ENCODE data around the gene KAZN. TPM values are rescaled to one million over a fixed set of nuclear protein-coding genes. Genes with fewer than 3 reads are reported as not detected.

The KAZN gene
- total and polyA plus RNA-seq, 2 donors from 2014 or later = 17.4 to 60.8 TPM

DNA sequence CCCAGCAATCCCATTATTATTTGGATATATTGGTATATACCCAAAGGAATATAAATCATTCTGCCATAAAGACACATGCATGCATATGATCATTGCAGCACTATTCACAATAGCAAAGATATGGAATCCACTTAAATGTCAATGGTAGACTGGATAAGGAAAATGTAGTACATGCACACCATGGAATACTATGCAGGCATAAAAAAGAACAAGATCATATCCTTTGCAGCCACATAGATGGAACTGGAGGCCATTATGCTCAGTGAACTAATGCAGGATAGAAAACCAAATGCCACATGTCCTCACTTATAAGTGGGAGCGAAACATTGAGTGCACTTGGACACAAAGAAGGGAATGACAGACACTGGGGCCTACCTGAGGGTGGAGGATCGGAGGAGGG is 24.6 kb downstream of the KAZN start:
- Histone ChIP-seq H3K4me1 (ENCODE audit: control insufficient read depth in 2 of 3, insufficient read depth in 2 of 3, low read depth in 1 of 3, low read length in 3 of 3) (no peaks in the 10 kb centered on the region), H3K27me3 (ENCODE audit: control insufficient read depth, insufficient read depth, low read length) (no peaks in the 10 kb centered on the region), H3K27ac (ENCODE audit: low read depth in 2 of 2, low read length in 2 of 2) (no peak overlapping the region), H3K9ac (ENCODE audit: low read length in 3 of 3) (no peak overlapping the region), H3K9me3 (ENCODE audit: control insufficient read depth in 2 of 3, insufficient read depth in 1 of 3, low read length in 3 of 3) (no peaks in the 10 kb centered on the region), H3K36me3 (ENCODE audit: control insufficient read depth in 2 of 3, insufficient read depth in 3 of 3, low read length in 3 of 3) (no peaks in the 10 kb centered on the region), H3K4me3 (ENCODE audit: low read length in 3 of 3) (no peak overlapping the region)
- DNase-seq (no peak), FAIRE-seq (no peak)
- TF ChIP-seq, protein P1, sequence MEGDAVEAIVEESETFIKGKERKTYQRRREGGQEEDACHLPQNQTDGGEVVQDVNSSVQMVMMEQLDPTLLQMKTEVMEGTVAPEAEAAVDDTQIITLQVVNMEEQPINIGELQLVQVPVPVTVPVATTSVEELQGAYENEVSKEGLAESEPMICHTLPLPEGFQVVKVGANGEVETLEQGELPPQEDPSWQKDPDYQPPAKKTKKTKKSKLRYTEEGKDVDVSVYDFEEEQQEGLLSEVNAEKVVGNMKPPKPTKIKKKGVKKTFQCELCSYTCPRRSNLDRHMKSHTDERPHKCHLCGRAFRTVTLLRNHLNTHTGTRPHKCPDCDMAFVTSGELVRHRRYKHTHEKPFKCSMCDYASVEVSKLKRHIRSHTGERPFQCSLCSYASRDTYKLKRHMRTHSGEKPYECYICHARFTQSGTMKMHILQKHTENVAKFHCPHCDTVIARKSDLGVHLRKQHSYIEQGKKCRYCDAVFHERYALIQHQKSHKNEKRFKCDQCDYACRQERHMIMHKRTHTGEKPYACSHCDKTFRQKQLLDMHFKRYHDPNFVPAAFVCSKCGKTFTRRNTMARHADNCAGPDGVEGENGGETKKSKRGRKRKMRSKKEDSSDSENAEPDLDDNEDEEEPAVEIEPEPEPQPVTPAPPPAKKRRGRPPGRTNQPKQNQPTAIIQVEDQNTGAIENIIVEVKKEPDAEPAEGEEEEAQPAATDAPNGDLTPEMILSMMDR (IDR thresholded peaks at IDR 0.05; ENCODE audit: borderline replicate concordance, extremely low read depth, insufficient read depth) = no peak
- intact Hi-C loops (cut with DNase I) = no loop called here

DNA sequence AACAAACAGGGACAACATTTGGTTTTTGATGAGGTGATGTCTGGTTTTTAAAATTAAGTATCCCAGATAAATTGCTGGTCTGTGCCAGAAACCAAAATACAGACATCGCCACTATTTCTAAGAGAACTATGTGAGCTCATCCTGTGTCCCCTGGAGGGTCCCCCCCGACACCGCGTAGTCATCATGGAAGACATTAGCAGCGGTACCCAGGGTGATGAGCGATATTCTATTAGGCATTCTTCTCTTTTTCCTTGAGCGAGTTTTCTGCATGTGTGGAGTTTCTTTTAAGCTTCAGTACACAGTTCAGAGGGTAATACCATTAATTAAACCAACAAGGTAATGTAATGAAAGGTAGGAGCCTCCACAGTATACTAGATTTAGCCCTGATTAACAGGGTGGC is 26.5 kb downstream of the KAZN start:
- intact Hi-C loops (cut with DNase I) = no loop called here
- H3K9me3 ChIP-seq (ENCODE audit: control insufficient read depth in 2 of 3, insufficient read depth in 1 of 3, low read length in 3 of 3) = no peaks in the 10 kb centered on the region
- no peak for FAIRE-seq
- no peak overlapping the region for H3K9ac ChIP-seq (ENCODE audit: low read length in 3 of 3)
- no peaks in the 10 kb centered on the region for H3K27me3 ChIP-seq (ENCODE audit: control insufficient read depth, insufficient read depth, low read length)
- H3K4me1 ChIP-seq (ENCODE audit: control insufficient read depth in 2 of 3, insufficient read depth in 2 of 3, low read depth in 1 of 3, low read length in 3 of 3) = no peaks in the 10 kb centered on the region
- H3K27ac ChIP-seq (ENCODE audit: low read depth in 2 of 2, low read length in 2 of 2) = no peak overlapping the region
- H3K36me3 ChIP-seq (ENCODE audit: control insufficient read depth in 2 of 3, insufficient read depth in 3 of 3, low read length in 3 of 3) = no peaks in the 10 kb centered on the region
- TF ChIP-seq, protein P1 (IDR thresholded peaks at IDR 0.05; ENCODE audit: borderline replicate concordance, extremely low read depth, insufficient read depth) = no peak
- DNase-seq = peak in 1 of 5 donors; percentile 30
- H3K4me3 ChIP-seq (ENCODE audit: low read length in 3 of 3) = no peak overlapping the region

DNA sequence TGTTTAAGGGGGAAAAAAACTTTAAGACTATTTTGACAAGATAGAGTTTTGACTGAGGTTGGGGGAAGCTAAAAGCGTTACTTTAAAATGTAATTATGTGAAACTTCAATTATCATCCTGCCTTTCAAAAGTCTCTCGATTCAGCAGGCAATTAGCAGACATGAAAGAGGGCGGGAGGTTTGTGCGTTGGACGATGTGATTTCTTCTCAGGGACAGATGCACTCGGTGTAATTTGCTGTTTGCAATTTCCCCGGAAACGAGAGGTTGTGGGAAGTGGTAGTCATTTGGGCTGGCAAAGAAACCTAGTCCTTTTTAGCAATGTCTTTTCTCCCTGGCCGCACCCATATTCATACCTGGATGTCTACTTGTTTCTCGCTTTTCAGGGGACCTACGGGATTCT is 27.1 kb downstream of the KAZN start:
- TF ChIP-seq, protein P1 (IDR thresholded peaks at IDR 0.05; ENCODE audit: borderline replicate concordance, extremely low read depth, insufficient read depth) = no peak
- no peak overlapping the region for H3K27ac ChIP-seq (ENCODE audit: low read depth in 2 of 2, low read length in 2 of 2)
- intact Hi-C loops (cut with DNase I) = no loop called here
- DNase-seq (no peak), FAIRE-seq (no peak)
- no peaks in the 10 kb centered on the region for H3K9me3 ChIP-seq (ENCODE audit: control insufficient read depth in 2 of 3, insufficient read depth in 1 of 3, low read length in 3 of 3)
- H3K36me3 ChIP-seq (ENCODE audit: control insufficient read depth in 2 of 3, insufficient read depth in 3 of 3, low read length in 3 of 3) = no peaks in the 10 kb centered on the region
- no peaks in the 10 kb centered on the region for H3K27me3 ChIP-seq (ENCODE audit: control insufficient read depth, insufficient read depth, low read length)
- no peak overlapping the region for H3K9ac ChIP-seq (ENCODE audit: low read length in 3 of 3)
- no peaks in the 10 kb centered on the region for H3K4me1 ChIP-seq (ENCODE audit: control insufficient read depth in 2 of 3, insufficient read depth in 2 of 3, low read depth in 1 of 3, low read length in 3 of 3)
- no peak overlapping the region for H3K4me3 ChIP-seq (ENCODE audit: low read length in 3 of 3)

DNA sequence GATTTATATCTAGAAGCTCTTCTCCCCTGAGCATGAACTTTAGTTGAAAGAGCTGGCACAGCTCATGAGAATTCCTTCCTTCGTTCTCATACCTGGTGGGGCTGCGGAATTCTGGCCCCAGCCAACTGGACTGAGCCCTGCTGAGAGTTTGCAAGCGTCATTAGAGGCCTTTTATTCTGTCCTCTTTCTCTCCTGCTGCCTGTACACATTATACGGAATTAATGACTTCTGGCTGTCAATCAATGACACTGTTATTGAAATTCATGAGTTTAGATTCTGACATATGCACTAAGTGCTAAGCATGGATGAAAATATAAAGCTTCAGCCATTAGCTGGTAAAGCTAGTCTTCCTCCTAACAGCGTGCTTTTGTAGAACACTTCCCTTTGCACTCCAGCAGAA is 27.5 kb downstream of the KAZN start:
- TF ChIP-seq, protein P1 (IDR thresholded peaks at IDR 0.05; ENCODE audit: borderline replicate concordance, extremely low read depth, insufficient read depth) = no peak
- no peak overlapping the region for H3K27ac ChIP-seq (ENCODE audit: low read depth in 2 of 2, low read length in 2 of 2)
- intact Hi-C loops (cut with DNase I) = no loop called here

More for the DNA sequence above, 27.5 kb downstream of the KAZN start:
- H3K27me3 ChIP-seq (ENCODE audit: control insufficient read depth, insufficient read depth, low read length) = no peaks in the 10 kb centered on the region
- no peak overlapping the region for H3K9ac ChIP-seq (ENCODE audit: low read length in 3 of 3)
- no peaks in the 10 kb centered on the region for H3K36me3 ChIP-seq (ENCODE audit: control insufficient read depth in 2 of 3, insufficient read depth in 3 of 3, low read length in 3 of 3)
- H3K4me3 ChIP-seq (ENCODE audit: low read length in 3 of 3) = no peak overlapping the region
- no peak for DNase-seq
- H3K9me3 ChIP-seq (ENCODE audit: control insufficient read depth in 2 of 3, insufficient read depth in 1 of 3, low read length in 3 of 3) = no peaks in the 10 kb centered on the region
- H3K4me1 ChIP-seq (ENCODE audit: control insufficient read depth in 2 of 3, insufficient read depth in 2 of 3, low read depth in 1 of 3, low read length in 3 of 3) = no peaks in the 10 kb centered on the region
- no peak for FAIRE-seq

Measured in kidney (tissue), 14 donors.